Mucosa of rectum (tissue), 2 donors: ENCODE measurements around the gene SLC9A8.

Experiments
- H3K27ac ChIP-seq, 2 donors: one replicate each; pipeline ENCODE4 v1.7.0; 2013; ENCODE audit warnings: inconsistent platforms in 2 of 2, low read depth in 2 of 2, low read length in 2 of 2
- H3K27me3 ChIP-seq, 2 donors: one replicate each; pipeline ENCODE4 v1.7.0; 2013; ENCODE audit warnings: low read length in 2 of 2; ENCODE audit not compliant: control insufficient read depth in 2 of 2, insufficient read depth in 2 of 2
- H3K36me3 ChIP-seq, 2 donors: one replicate each; pipeline ENCODE4 v1.7.0; 2013; ENCODE audit warnings: low read length in 2 of 2; ENCODE audit not compliant: control insufficient read depth in 2 of 2, insufficient read depth in 2 of 2
- H3K4me1 ChIP-seq, 2 donors: one replicate each; pipeline ENCODE4 v1.7.0; 2013; ENCODE audit warnings: low read length in 2 of 2, mild to moderate bottlenecking in 1 of 2; ENCODE audit not compliant: control insufficient read depth in 2 of 2, insufficient read depth in 2 of 2
- H3K4me3 ChIP-seq, 2 donors: one replicate each; pipeline ENCODE4 v1.7.0; 2013; ENCODE audit warnings: low read length in 2 of 2
- H3K9ac ChIP-seq, 2 donors: one replicate each; pipeline ENCODE4 v1.7.0; 2013; ENCODE audit warnings: low read length in 2 of 2, low read depth in 1 of 2, mild to moderate bottlenecking in 1 of 2
- H3K9me3 ChIP-seq, 2 donors: one replicate each; pipeline ENCODE4 v1.7.0; 2013; ENCODE audit warnings: low read length in 2 of 2; ENCODE audit not compliant: control insufficient read depth in 2 of 2
- donor health status: healthy.
- donor health status: Normal muscosa, but diverticular disease.

The SLC9A8 gene

DNA sequence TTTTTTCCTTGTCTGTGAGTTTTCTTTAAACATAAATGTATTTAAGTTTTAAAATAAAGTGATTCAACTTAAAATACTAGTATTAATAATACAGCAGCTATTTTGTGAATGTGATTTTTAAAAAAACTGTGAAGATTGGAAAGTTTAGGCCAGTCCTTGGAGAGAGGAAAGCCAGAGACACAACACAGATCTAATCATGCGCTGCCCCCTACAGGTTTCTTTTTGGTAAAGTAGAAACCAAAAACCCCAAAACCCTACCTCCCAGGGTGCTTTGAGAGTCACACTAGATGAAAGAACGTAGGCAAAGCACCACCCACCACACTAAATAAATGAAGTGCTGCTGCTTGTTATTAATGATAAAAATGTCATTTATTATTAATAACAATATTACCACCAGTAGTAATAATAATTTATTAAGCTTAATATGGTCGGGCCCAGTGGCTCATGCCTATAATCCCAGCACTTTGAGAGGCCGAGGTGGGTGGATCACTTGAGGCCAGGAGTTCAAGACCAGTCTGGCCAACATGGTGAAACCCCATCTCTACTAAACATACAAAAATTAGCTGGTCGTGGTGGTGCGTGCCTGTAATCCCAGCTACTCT is 33.7 kb downstream of the SLC9A8 start:
- H3K4me1 ChIP-seq: no peaks in the 10 kb centered on the region
- no peaks in the 10 kb centered on the region for H3K27me3 ChIP-seq
- no peak overlapping the region for H3K4me3 ChIP-seq
- no peak overlapping the region for H3K27ac ChIP-seq
- H3K36me3 ChIP-seq: peaks cover 24 to 29% of the 10 kb centered on the region in 2 donors
- no peaks in the 10 kb centered on the region for H3K9me3 ChIP-seq
- H3K9ac ChIP-seq: no peak overlapping the region

DNA sequence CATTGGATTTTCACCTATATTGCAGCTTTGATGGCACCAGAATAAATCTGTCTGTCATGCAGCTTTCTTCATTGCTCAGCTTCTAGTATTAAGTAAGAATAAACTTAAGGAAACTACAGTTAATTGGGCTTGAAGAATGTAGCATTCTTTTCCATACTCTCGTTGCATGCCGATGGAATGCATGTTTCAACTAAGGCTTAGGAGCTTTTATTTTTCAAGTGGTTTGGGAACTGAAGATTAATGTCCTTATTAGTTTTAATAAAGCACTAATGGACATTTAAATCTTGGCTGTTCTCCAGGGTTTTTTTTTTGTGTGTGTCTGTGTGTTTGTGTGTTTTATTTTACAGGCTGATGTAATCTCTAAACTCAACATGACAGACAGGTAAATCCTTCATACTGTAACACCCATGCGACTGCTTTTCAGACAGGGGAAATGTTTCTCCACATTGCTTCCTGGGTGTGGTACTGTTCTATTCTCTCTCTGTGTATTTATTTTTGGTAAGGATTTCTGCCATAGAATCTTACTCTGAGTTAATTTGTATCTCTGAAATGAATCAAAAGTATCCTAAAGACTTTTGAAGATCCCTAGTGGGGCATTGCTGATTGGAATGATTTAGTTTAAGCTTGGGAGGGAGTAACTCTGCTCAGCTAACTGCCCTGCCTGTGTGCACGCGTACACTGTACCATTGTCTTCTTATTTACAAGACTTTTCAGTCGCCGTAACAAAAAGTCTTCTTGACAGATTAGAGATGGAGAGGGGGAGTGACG is 38.0 kb downstream of the SLC9A8 start:
- Histone ChIP-seq H3K4me3 (no peak overlapping the region), H3K27ac (no peak overlapping the region), H3K4me1 (no peaks in the 10 kb centered on the region), H3K9ac (no peak overlapping the region), H3K9me3 (no peaks in the 10 kb centered on the region), H3K36me3 (peaks cover 40 to 60% of the 10 kb centered on the region in 2 donors), H3K27me3 (no peaks in the 10 kb centered on the region)

GRCh38 chr20:49851231-49851705 is 38.6 kb downstream of the SLC9A8 start:
- H3K36me3 ChIP-seq: peaks cover 41 to 66% of the 10 kb centered on the region in 2 donors
- no peaks in the 10 kb centered on the region for H3K27me3 ChIP-seq
- no peak overlapping the region for H3K4me3 ChIP-seq
- no peak overlapping the region for H3K27ac ChIP-seq
- H3K9me3 ChIP-seq: no peaks in the 10 kb centered on the region
- H3K9ac ChIP-seq: no peak overlapping the region
- H3K4me1 ChIP-seq: no peaks in the 10 kb centered on the region

- Histone ChIP-seq H3K9me3 (no peaks in the 10 kb centered on the region), H3K9ac (no peak overlapping the region), H3K4me3 (no peak overlapping the region), H3K36me3 (peaks cover 41 to 70% of the 10 kb centered on the region in 2 donors), H3K27me3 (no peaks in the 10 kb centered on the region), H3K4me1 (no peaks in the 10 kb centered on the region), H3K27ac (no peak overlapping the region)
Observed at GRCh38 chr20:49851991-49852390, 39.4 kb downstream of the SLC9A8 start.

GRCh38 chr20:49852522-49853080 is 40.0 kb downstream of the SLC9A8 start:
- Histone ChIP-seq H3K4me1 (no peaks in the 10 kb centered on the region), H3K27me3 (no peaks in the 10 kb centered on the region), H3K4me3 (no peak overlapping the region), H3K27ac (no peak overlapping the region), H3K36me3 (peaks cover 41 to 73% of the 10 kb centered on the region in 2 donors), H3K9ac (no peak overlapping the region), H3K9me3 (no peaks in the 10 kb centered on the region)

- no peaks in the 10 kb centered on the region for H3K27me3 ChIP-seq
- no peaks in the 10 kb centered on the region for H3K4me1 ChIP-seq
- no peak overlapping the region for H3K9ac ChIP-seq
- peaks cover 36 to 66% of the 10 kb centered on the region in 2 donors for H3K36me3 ChIP-seq
- H3K27ac ChIP-seq: no peak overlapping the region
- no peaks in the 10 kb centered on the region for H3K9me3 ChIP-seq
- H3K4me3 ChIP-seq: no peak overlapping the region
Observed at GRCh38 chr20:49853640-49854039, 41.0 kb downstream of the SLC9A8 start.

DNA sequence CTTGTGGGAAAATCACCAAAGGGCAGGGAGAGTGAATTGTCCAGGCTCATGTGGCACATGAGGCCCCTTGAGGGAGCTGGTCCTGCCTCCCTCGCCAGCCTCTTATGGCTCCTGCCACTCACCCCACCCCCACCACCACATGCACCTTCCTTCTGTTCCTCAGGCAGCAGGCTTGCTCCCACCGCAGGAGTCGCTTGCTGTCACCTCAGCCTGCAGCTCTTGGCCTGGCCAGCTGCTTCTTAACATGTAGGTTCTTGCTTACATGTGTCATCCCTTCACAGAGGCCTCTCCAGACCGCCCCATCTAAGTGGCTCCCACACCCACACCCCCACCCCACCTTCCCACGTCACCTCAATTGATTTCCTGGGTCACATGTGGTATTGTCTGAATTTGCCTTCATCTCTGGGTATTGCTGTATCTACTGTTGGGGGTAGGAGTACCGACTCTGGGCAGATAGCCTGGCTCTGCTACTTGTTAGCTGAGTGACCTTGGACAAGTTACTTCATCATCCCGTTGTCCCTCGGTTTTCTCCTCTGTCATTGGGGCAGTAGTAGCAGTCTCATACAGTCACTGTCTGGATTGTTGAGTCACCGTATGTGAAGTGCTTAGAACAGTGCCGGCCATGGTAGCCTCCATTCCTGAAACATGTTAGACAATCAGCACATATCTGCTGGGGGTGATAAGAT is 41.7 kb downstream of the SLC9A8 start:
- Histone ChIP-seq H3K9me3 (no peaks in the 10 kb centered on the region), H3K4me3 (no peak overlapping the region), H3K36me3 (peaks cover 29 to 65% of the 10 kb centered on the region in 2 donors), H3K4me1 (no peaks in the 10 kb centered on the region), H3K27me3 (no peaks in the 10 kb centered on the region), H3K9ac (no peak overlapping the region), H3K27ac (no peak overlapping the region)

DNA sequence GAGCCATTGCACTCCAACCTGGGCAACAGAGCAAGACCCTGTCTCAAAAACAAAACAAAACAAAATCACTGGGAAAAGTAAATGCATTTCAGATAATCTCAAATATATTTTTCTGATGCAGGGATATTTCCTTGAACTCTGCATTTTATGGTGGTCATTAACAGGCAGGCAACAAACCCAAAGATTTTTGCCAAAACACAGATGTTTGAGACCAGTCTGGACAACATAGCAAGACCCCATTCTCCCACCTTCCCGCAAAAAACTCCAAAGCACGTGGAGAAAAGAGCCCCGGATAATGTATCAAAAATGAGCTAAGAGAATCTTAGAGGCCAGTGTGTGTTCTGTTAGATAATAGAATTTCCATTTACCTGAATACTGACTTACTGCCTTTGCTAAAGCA is 44.3 kb downstream of the SLC9A8 start:
- Histone ChIP-seq H3K9me3 (no peaks in the 10 kb centered on the region), H3K9ac (no peak overlapping the region), H3K4me1 (no peaks in the 10 kb centered on the region), H3K4me3 (no peak overlapping the region), H3K27me3 (no peaks in the 10 kb centered on the region), H3K36me3 (peaks cover 27 to 58% of the 10 kb centered on the region in 2 donors), H3K27ac (no peak overlapping the region)

- H3K36me3 ChIP-seq: peaks cover 20 to 51% of the 10 kb centered on the region in 2 donors
- H3K4me1 ChIP-seq: no peaks in the 10 kb centered on the region
- H3K27me3 ChIP-seq: no peaks in the 10 kb centered on the region
- H3K9ac ChIP-seq: no peak overlapping the region
- no peaks in the 10 kb centered on the region for H3K9me3 ChIP-seq
- no peak overlapping the region for H3K27ac ChIP-seq
- H3K4me3 ChIP-seq: no peak overlapping the region
Observed at GRCh38 chr20:49858076-49858585, 45.5 kb downstream of the SLC9A8 start.

DNA sequence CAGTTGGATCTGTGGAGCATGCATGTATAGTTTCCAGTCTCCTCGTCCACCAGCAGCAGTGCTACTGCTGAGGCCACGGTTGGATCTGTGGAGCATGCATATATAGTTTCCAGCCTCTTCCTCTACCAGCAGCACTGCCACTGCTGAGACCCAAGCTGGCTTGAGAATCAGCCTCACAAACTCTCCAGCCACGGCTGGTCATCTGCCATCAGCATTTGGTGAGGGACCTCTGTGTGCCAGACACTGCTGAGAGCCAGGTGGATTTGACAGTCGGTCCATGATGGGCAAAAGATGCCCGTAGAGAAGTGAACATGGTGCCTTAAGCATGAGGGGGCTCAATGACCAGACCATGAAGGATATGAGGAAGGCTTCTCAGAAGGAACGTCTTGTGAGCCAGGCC is 46.4 kb downstream of the SLC9A8 start:
- no peak overlapping the region for H3K4me3 ChIP-seq
- no peaks in the 10 kb centered on the region for H3K4me1 ChIP-seq
- peaks cover 19 to 43% of the 10 kb centered on the region in 2 donors for H3K36me3 ChIP-seq
- no peaks in the 10 kb centered on the region for H3K9me3 ChIP-seq
- H3K27ac ChIP-seq: no peak overlapping the region
- no peaks in the 10 kb centered on the region for H3K27me3 ChIP-seq
- no peak overlapping the region for H3K9ac ChIP-seq
